ENCODE data around the gene RIC1.

DNA sequence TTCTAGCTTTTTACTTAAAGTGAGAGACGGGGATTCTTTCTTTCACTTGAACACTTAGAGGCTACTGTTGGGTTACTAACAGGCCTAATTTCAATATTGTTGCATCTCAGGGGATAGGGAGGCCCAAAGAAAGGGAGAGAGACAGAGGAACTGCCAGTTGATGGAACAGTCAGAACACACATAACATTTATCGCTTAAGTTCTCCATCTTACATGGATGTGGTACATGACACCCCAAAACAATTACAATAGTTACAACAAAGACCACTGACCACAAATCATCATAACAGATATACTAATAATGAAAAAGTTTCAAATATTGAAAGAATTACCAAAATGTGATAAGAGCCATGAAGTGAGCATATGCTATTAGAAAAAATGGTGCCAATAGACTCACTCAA is 4.3 kb upstream of the RIC1 start:
- TF ChIP-seq, protein P1, sequence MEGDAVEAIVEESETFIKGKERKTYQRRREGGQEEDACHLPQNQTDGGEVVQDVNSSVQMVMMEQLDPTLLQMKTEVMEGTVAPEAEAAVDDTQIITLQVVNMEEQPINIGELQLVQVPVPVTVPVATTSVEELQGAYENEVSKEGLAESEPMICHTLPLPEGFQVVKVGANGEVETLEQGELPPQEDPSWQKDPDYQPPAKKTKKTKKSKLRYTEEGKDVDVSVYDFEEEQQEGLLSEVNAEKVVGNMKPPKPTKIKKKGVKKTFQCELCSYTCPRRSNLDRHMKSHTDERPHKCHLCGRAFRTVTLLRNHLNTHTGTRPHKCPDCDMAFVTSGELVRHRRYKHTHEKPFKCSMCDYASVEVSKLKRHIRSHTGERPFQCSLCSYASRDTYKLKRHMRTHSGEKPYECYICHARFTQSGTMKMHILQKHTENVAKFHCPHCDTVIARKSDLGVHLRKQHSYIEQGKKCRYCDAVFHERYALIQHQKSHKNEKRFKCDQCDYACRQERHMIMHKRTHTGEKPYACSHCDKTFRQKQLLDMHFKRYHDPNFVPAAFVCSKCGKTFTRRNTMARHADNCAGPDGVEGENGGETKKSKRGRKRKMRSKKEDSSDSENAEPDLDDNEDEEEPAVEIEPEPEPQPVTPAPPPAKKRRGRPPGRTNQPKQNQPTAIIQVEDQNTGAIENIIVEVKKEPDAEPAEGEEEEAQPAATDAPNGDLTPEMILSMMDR (IDR thresholded peaks at IDR 0.05; ENCODE audit: low read length), result no peak
- no peak for TF ChIP-seq EZH2 (IDR thresholded peaks at IDR 0.05; ENCODE audit: borderline replicate concordance, low read length)
